Activated CD4-positive, alpha-beta T cell treated with anti-CD3 and anti-CD28 coated beads for 24 hours (primary cell): ENCODE measurements around the gene POR.
"Not testable (repeated sequence)": the region's sequence is repeated elsewhere in the genome, so short reads cannot be mapped to it uniquely, and the experiment has no call there.

Experiments
- DNase-seq, 2 donors: peaks; one replicate each; pipeline ENCODE4 v3.0.0-alpha.2; 2020; ENCODE audit warnings: low read depth in 2 of 2

The POR gene

GRCh38 chr7:75991531-75992082, 76.7 kb downstream of the POR start:
- DNase-seq, result no peak

GRCh38 chr7:75992083-75992755, 77.3 kb downstream of the POR start:
- no peak for DNase-seq

- no peak for DNase-seq
These were observed 78.9 kb downstream of the POR start for GRCh38 chr7:75993689-75994387.

- DNase-seq, result peak; percentile 93 to 96
These were observed 79.6 kb downstream of the POR start, which contains the start of gene TMEM120A for GRCh38 chr7:75994388-75995051. TSS of gene TMEM120A (minus strand) at chr7:75994595. CDS start at chr7:75994570, 25 bp downstream.

- no peak for DNase-seq
These were observed 80.1 kb downstream of the POR start for GRCh38 chr7:75995052-75995471.

GRCh38 chr7:75995996-75996395, 81.0 kb downstream of the POR start:
- DNase-seq, result no peak

- no peak for DNase-seq
These were observed 81.5 kb downstream of the POR start for GRCh38 chr7:75996476-75996875.

GRCh38 chr7:75998038-75998437, 83.1 kb downstream of the POR start:
- no peak for DNase-seq

- no peak for DNase-seq
These were observed 85.6 kb downstream of the POR start for GRCh38 chr7:76000566-76000965.

GRCh38 chr7:76002139-76002538, 87.2 kb downstream of the POR start:
- DNase-seq, result no peak

GRCh38 chr7:76002822-76003221, 87.9 kb downstream of the POR start:
- no peak for DNase-seq

- no peak for DNase-seq
These were observed 88.4 kb downstream of the POR start for GRCh38 chr7:76003351-76003750.

GRCh38 chr7:76005004-76005403, 90.0 kb downstream of the POR start:
- DNase-seq, result not testable (repeated sequence)

GRCh38 chr7:76008156-76008687, 93.3 kb downstream of the POR start:
- no peak for DNase-seq

GRCh38 chr7:76009672-76010600, 95.0 kb downstream of the POR start:
- no peak for DNase-seq

- no peak for DNase-seq
These were observed 96.5 kb downstream of the POR start for GRCh38 chr7:76011442-76011861.

- no peak for DNase-seq
These were observed 101.4 kb downstream of the POR start for GRCh38 chr7:76016191-76016947.

GRCh38 chr7:76018520-76018919, 103.6 kb downstream of the POR start:
- DNase-seq, result not testable (repeated sequence)

- DNase-seq, result peak; percentile 46 to 63
These were observed 105.2 kb downstream of the POR start for GRCh38 chr7:76020031-76020714.
